ENCODE data around the gene SUFU. TPM values are rescaled to one million over a fixed set of nuclear protein-coding genes. Genes with fewer than 3 reads are reported as not detected.

The SUFU gene
- total and polyA plus RNA-seq, 10 donors = 2.0 to 21.9 (median 13.0) TPM

GRCh38 chr10:102505462-102506115 is 1.8 kb downstream of the SUFU start:
- 83 to 92% (median 91%) methylated on average over 10 of the region's 10 CpGs for WGBS, 5 donors

GRCh38 chr10:102507521-102507920 is 3.7 kb downstream of the SUFU start:
- intact Hi-C loops (cut with DNase I; ENCODE audit: low total_unique reads) = no loop called here
- H3K27me3 ChIP-seq (replicated peaks in 1 of 7) = no peaks in the 10 kb centered on the region
- DNase-seq = peak; percentile 6
- WGBS, 5 donors = 74 to 85% (median 76%) methylated on average over 3 of the region's 3 CpGs
- peaks cover 0 to 63% (median 18%) of the 10 kb centered on the region in 6 donors for H3K36me3 ChIP-seq
- no peak overlapping the region for H3K4me3 ChIP-seq
- H3K4me1 ChIP-seq = peaks cover 29 to 86% (median 59%) of the 10 kb centered on the region in 6 donors
- no peak overlapping the region for H3K27ac ChIP-seq
- TF ChIP-seq POLR2A (IDR thresholded peaks at IDR 0.05) (no peak), POLR2AphosphoS5 (IDR thresholded peaks at IDR 0.05) (no peak)
- TF ChIP-seq, protein P1, sequence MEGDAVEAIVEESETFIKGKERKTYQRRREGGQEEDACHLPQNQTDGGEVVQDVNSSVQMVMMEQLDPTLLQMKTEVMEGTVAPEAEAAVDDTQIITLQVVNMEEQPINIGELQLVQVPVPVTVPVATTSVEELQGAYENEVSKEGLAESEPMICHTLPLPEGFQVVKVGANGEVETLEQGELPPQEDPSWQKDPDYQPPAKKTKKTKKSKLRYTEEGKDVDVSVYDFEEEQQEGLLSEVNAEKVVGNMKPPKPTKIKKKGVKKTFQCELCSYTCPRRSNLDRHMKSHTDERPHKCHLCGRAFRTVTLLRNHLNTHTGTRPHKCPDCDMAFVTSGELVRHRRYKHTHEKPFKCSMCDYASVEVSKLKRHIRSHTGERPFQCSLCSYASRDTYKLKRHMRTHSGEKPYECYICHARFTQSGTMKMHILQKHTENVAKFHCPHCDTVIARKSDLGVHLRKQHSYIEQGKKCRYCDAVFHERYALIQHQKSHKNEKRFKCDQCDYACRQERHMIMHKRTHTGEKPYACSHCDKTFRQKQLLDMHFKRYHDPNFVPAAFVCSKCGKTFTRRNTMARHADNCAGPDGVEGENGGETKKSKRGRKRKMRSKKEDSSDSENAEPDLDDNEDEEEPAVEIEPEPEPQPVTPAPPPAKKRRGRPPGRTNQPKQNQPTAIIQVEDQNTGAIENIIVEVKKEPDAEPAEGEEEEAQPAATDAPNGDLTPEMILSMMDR (IDR thresholded peaks at IDR 0.05 in 8 of 11, conservative IDR thresholded peaks at IDR 0.05 in 3 of 11) = no peak
- H3K9me3 ChIP-seq = no peaks in the 10 kb centered on the region

More at GRCh38 chr10:102505462-102506115, 1.8 kb downstream of the SUFU start:
- no peaks in the 10 kb centered on the region for H3K27me3 ChIP-seq (replicated peaks in 1 of 7)
- intact Hi-C loops (cut with DNase I; ENCODE audit: low total_unique reads) = no loop called here
- no peaks in the 10 kb centered on the region for H3K9me3 ChIP-seq
- H3K4me1 ChIP-seq = peaks cover 26 to 83% (median 55%) of the 10 kb centered on the region in 6 donors
- H3K4me3 ChIP-seq = peak overlapping the region in 5 of 8 donors; percentile 76 to 98 (median 93)
- H3K27ac ChIP-seq = peak overlapping the region in 5 of 8 donors; percentile 74 to 97 (median 96)
- TF ChIP-seq POLR2AphosphoS5 (IDR thresholded peaks at IDR 0.05) = no peak
- no peak for TF ChIP-seq POLR2A (IDR thresholded peaks at IDR 0.05)
- TF ChIP-seq, protein P1 (IDR thresholded peaks at IDR 0.05 in 8 of 11, conservative IDR thresholded peaks at IDR 0.05 in 3 of 11) = no peak
- H3K36me3 ChIP-seq = peaks cover 0 to 44% (median 13%) of the 10 kb centered on the region in 6 donors
- DNase-seq = peak; percentile 80

- peaks cover 0 to 73% (median 26%) of the 10 kb centered on the region in 6 donors for H3K36me3 ChIP-seq
Measured at GRCh38 chr10:102508506-102508905, 4.7 kb downstream of the SUFU start.

DNA sequence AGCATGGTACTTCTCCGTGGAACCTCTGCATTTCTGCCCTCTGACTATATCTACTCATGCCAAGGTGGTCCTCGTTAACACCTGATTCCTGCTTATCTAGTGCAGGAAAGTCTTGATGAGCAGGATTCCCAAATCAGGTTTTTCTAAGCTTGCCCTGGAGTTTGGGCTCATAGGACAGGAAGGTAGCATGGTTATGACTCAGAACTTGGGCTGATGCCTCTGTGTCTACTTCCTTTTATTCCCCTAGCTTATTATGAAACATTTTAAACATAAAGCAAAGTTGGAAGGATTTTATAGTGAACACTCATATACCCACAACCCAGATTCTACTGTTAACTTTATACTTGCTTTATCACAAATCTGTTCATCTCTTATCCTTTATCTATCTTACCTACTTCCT is 5.6 kb downstream of the SUFU start:
- peak overlapping the region in 3 of 8 donors; percentile 24 to 54 (median 49) for H3K27ac ChIP-seq
- TF ChIP-seq, protein P1 (IDR thresholded peaks at IDR 0.05 in 8 of 11, conservative IDR thresholded peaks at IDR 0.05 in 3 of 11) = no peak
- TF ChIP-seq POLR2A (IDR thresholded peaks at IDR 0.05) (no peak), POLR2AphosphoS5 (IDR thresholded peaks at IDR 0.05) (no peak)
- H3K9me3 ChIP-seq = no peaks in the 10 kb centered on the region
- no peak for DNase-seq
- peaks cover 0 to 82% (median 32%) of the 10 kb centered on the region in 6 donors for H3K36me3 ChIP-seq
- no peaks in the 10 kb centered on the region for H3K27me3 ChIP-seq (replicated peaks in 1 of 7)
- H3K4me3 ChIP-seq = no peak overlapping the region
- WGBS, 5 donors = 42 to 86% (median 53%) methylated on average over 2 of the region's 2 CpGs
- peaks cover 21 to 76% (median 47%) of the 10 kb centered on the region in 6 donors for H3K4me1 ChIP-seq
- intact Hi-C loops (cut with DNase I; ENCODE audit: low total_unique reads) = no loop called here

More at GRCh38 chr10:102508506-102508905, 4.7 kb downstream of the SUFU start:
- intact Hi-C loops (cut with DNase I; ENCODE audit: low total_unique reads) = no loop called here
- 87 to 100% (median 94%) methylated on average over 1 of the region's 1 CpG for WGBS, 5 donors
- Histone ChIP-seq H3K4me1 (peaks cover 22 to 80% (median 50%) of the 10 kb centered on the region in 6 donors), H3K4me3 (no peak overlapping the region), H3K27me3 (replicated peaks in 1 of 7) (no peaks in the 10 kb centered on the region), H3K9me3 (no peaks in the 10 kb centered on the region), H3K27ac (peak overlapping the region in 2 of 8 donors; percentile 49 to 54)
- TF ChIP-seq POLR2A (IDR thresholded peaks at IDR 0.05) (no peak), POLR2AphosphoS5 (IDR thresholded peaks at IDR 0.05) (no peak)
- TF ChIP-seq, protein P1 (IDR thresholded peaks at IDR 0.05 in 8 of 11, conservative IDR thresholded peaks at IDR 0.05 in 3 of 11) = no peak
- peak; percentile 10 for DNase-seq

Data from spleen (tissue), 11 donors.